ENCODE measurements around the gene KIAA1958.

DNA sequence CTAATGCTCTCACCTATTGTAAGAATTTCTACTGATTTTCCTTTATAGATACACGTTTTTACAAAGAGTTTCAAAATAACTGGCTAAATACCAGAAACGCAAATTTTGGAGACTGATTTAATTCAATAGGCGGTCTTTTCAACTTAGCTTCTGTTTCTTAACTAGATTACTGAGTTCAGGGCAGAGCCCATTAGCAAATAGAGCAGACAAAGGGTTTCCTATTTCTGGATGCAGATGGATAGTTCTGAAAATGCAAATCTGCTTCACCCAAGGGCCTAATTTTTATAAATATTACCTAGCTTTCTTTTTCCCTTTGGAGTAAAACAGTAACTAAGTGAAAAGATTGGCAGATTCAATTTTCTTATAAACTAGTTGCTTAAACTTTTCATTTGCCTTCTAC is 13.6 kb upstream of the KIAA1958 start:
- TF ChIP-seq, protein P1, sequence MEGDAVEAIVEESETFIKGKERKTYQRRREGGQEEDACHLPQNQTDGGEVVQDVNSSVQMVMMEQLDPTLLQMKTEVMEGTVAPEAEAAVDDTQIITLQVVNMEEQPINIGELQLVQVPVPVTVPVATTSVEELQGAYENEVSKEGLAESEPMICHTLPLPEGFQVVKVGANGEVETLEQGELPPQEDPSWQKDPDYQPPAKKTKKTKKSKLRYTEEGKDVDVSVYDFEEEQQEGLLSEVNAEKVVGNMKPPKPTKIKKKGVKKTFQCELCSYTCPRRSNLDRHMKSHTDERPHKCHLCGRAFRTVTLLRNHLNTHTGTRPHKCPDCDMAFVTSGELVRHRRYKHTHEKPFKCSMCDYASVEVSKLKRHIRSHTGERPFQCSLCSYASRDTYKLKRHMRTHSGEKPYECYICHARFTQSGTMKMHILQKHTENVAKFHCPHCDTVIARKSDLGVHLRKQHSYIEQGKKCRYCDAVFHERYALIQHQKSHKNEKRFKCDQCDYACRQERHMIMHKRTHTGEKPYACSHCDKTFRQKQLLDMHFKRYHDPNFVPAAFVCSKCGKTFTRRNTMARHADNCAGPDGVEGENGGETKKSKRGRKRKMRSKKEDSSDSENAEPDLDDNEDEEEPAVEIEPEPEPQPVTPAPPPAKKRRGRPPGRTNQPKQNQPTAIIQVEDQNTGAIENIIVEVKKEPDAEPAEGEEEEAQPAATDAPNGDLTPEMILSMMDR (IDR thresholded peaks at IDR 0.05) = no peak
- TF ChIP-seq POLR2AphosphoS5 (IDR thresholded peaks at IDR 0.05) (no peak), EP300 (IDR thresholded peaks at IDR 0.05) (no peak)

All from suprapubic skin (tissue), 4 donors.